HUES64 (cell line): ENCODE data around the gene INPP4B. TPM values are rescaled to one million over a fixed set of nuclear protein-coding genes. Genes with fewer than 3 reads are reported as not detected.

Experiments
- H3K27ac ChIP-seq: 2 replicates; pipeline ENCODE4 v1.7.0; 2013; ENCODE audit warnings: low read depth, low read length, inconsistent platforms
- H3K27me3 ChIP-seq: 2 replicates; pipeline ENCODE4 v1.6.1; 2013; ENCODE audit warnings: mild to moderate bottlenecking, low read length; ENCODE audit not compliant: insufficient read depth
- H3K36me3 ChIP-seq: 2 replicates; pipeline ENCODE4 v1.6.1; 2013; ENCODE audit warnings: mild to moderate bottlenecking, low read length; ENCODE audit not compliant: insufficient read depth
- H3K4me1 ChIP-seq: 2 replicates; pipeline ENCODE4 v1.6.1; 2013; ENCODE audit warnings: mild to moderate bottlenecking, low read length, moderate library complexity; ENCODE audit not compliant: insufficient read depth
- H3K4me3 ChIP-seq: 2 replicates; pipeline ENCODE4 v1.5.1; 2013; ENCODE audit warnings: mild to moderate bottlenecking, low read length, moderate library complexity
- H3K9ac ChIP-seq: 2 replicates; pipeline ENCODE4 v1.6.1; 2013; ENCODE audit warnings: mild to moderate bottlenecking, low read depth, low read length
- H3K9me3 ChIP-seq: 2 replicates; pipeline ENCODE4 v1.6.1; 2013; ENCODE audit warnings: low read depth, low read length; ENCODE audit not compliant: insufficient read depth
- WGBS: fragments of 150-250, 120-280 bp; methylation state at CpG from one replicate; pipeline ENCODE4 v1.1.7; 2013; ENCODE audit warnings: missing lambda C conversion rate; 5-methylcytosine and 5-hydroxymethylcytosine counted together
- polyA plus RNA-seq, 2 experiments: library from polyadenylated mRNA; stranded (reverse); fragments of 50-300 nt; gene quantifications; one replicate each; pipeline ENCODE4 v1.2.3, GENCODE V29; 2013

INPP4B gene
- polyA plus RNA-seq (2013, experiment 1 of 2): 0.95 TPM
- polyA plus RNA-seq (2013, experiment 2 of 2): 2.0 TPM

DNA sequence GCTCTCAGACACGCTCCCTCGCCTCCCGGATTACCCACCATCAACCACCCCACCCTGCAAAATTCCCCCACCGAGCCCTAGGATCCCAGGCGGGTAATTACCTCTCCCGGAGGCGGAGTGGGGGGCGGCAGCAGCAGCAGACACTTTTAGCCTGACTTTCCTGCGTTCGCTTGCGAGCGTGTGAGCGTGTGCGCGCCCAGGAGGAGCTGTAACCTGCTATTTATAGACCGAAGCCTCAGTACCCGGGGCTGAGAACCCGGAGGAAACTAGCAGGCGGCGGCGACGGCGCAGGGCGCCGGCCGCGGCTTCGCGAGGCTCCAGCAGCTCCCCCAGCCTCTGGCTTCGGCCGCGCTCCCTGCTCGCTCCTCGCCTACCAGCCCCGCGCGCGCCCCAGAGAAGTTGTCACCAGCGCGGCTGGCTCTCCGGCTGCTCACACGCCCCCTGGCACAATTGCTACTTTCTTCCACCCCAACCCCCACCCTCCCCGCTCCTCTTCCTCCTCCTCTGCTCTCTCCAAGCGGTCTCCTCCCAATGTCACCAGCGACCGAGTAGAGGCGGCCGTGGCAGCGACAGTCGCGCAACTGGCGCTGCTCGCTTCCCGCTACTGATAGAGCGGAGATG, at the start of gene INPP4B:
Gene INPP4B (minus strand): TSS at position 194 of the 621 bp plus-strand sequence.
- peak within 1 kb of the TSS; percentile 65 for H3K4me3 ChIP-seq
- peaks cover 68% of the 10 kb centered on the region for H3K27me3 ChIP-seq
- under 1% methylated on average over 55 of the region's 55 CpGs for WGBS
- no peaks in the 10 kb centered on the region for H3K9me3 ChIP-seq
- peaks cover 3% of the 10 kb centered on the region; the same call in 1 of the 2 replicates for H3K4me1 ChIP-seq
- no peaks in the 10 kb centered on the region for H3K36me3 ChIP-seq
- no peak within 1 kb of the TSS for H3K27ac ChIP-seq
- no peak within 1 kb of the TSS for H3K9ac ChIP-seq

DNA sequence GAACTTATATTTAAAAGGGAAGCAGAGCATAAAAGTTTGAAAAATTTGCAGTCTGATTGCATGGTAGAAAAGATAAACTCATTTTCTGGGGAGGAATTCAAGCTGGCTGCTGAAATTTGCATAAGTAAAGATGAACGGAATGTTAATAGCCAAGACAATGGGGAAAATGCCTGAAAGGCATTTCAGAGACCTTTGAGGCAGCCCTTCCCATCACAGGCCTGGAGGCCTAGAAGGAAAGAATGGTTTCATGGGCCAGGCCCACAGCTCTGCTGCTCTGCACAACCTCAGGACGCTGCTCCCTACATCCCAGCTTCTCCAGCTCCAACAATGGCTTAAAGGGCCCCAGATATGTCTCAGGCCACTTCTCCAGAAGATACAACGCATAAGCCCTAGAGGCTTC, 46.9 kb upstream of the INPP4B start:
- Histone ChIP-seq H3K4me1 (no peaks in the 10 kb centered on the region), H3K9me3 (peaks cover 30% of the 10 kb centered on the region), H3K9ac (no peak overlapping the region), H3K27me3 (no peaks in the 10 kb centered on the region), H3K36me3 (no peaks in the 10 kb centered on the region), H3K4me3 (no peak overlapping the region), H3K27ac (no peak overlapping the region)
- WGBS: 82% methylated on average over 3 of the region's 3 CpGs

DNA sequence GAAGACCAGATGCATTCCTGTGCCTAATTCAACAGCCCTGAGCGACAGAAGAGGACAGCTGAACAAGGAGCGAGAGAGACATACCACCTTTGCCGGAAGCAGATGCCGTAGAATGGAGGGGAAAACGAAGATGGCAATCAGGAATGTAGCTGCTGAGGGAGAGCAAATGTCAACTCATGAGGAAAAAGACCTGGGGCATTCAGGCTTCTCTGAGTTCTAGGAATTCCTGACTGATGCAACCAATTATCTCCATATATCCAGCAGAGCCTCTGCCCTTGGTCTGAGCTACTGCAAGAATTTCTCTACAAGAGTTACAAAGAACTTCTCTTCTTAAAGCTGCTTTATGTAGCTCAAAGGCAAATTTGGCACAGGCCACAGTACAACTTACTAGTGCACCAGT, 40.5 kb upstream of the INPP4B start:
- H3K27me3 ChIP-seq: no peaks in the 10 kb centered on the region
- WGBS: 90% methylated on average over 5 of the region's 5 CpGs
- H3K36me3 ChIP-seq: no peaks in the 10 kb centered on the region
- no peak overlapping the region for H3K27ac ChIP-seq
- no peak overlapping the region for H3K4me3 ChIP-seq
- no peak overlapping the region for H3K9ac ChIP-seq
- no peaks in the 10 kb centered on the region for H3K4me1 ChIP-seq
- 0 out of 2 replicates have a peak, but pooled peaks cover 2% of the 10 kb centered on the region for H3K9me3 ChIP-seq

DNA sequence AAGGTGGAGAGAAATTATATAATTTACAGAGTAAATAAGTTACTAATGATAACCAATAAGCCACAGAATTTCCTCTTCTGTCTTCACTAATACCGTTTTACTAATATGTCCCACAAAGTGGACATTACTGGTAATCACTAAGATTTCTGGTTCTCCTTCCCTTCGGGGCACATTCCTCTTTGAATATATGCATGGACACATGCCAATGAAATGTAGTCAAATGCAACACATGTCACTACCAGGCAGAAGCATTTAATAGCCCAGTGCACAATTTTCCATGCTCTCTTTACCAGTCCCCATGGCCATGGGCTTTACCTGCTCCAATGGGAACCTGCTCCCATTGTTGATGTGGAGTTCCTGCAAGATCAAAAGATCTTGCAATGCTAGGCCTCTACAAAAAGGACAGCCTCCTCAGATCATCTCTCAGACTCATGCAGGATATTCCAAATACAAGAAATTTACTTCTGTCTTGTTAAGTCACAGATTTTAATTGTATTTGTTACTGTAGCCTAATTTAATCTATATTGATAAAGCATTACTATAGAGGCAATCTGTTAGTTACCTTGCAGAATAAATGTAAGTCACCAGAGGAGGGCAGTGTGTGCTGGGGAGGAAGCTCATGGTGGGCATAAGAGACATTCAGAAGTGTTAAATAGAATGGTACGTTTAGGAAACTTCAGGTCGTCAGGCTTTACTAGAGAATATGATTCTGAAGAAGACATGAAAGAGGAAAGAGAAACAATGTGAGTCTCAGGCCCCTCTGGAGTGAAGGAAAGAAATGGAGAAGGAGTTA, 37.1 kb upstream of the INPP4B start:
- H3K27me3 ChIP-seq: no peaks in the 10 kb centered on the region
- no peaks in the 10 kb centered on the region for H3K9me3 ChIP-seq
- H3K36me3 ChIP-seq: no peaks in the 10 kb centered on the region
- no peak overlapping the region for H3K27ac ChIP-seq
- no peak overlapping the region for H3K9ac ChIP-seq
- no peak overlapping the region for H3K4me3 ChIP-seq
- no peaks in the 10 kb centered on the region for H3K4me1 ChIP-seq
- WGBS: 70% methylated on average over 4 of the region's 4 CpGs

DNA sequence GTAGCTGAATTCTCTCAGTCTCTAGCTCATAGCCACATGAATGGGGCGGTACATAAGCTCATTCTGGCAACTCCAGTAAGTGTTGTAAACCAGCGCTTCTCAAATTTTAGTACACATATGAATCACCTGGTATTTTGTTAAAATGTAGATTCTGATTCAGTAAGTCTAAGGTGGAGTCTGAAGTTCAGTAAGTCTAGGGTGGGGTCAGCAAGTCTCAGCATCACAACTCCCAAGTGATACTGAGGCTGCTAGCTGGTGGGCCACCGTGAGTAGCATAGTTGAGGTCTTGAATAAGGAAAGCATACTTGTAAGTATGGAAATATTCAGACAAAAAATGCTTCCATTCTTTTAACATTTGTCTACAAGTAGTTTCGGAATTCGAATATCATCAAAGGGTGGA, 36.1 kb upstream of the INPP4B start:
- no peaks in the 10 kb centered on the region for H3K4me1 ChIP-seq
- H3K4me3 ChIP-seq: no peak overlapping the region
- no peaks in the 10 kb centered on the region for H3K9me3 ChIP-seq
- no peak overlapping the region for H3K9ac ChIP-seq
- 97% methylated on average over 3 of the region's 5 CpGs for WGBS
- no peaks in the 10 kb centered on the region for H3K27me3 ChIP-seq
- no peaks in the 10 kb centered on the region for H3K36me3 ChIP-seq
- no peak overlapping the region for H3K27ac ChIP-seq

DNA sequence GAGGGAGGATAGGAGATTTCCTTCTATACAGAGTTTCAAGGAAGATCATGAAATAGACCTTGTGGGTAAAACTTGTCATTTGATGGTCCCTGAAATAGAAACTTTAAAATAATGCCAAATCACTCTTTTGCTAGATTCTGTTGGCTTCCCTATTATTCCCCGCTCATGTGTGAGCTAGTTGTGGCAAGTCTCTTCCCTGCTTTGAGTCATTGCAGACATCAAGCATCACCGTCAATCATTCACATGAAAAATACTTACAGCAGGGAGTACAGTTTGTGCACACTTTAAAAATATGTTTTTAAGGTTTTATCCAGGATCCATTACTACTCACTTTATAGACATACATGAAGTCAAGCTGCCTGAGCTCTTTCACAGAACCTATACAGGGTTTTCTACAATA, 35.2 kb upstream of the INPP4B start:
- Histone ChIP-seq H3K4me1 (no peaks in the 10 kb centered on the region), H3K36me3 (no peaks in the 10 kb centered on the region), H3K27ac (no peak overlapping the region), H3K9me3 (no peaks in the 10 kb centered on the region), H3K4me3 (no peak overlapping the region), H3K27me3 (no peaks in the 10 kb centered on the region), H3K9ac (no peak overlapping the region)
- 86% methylated on average over 2 of the region's 2 CpGs for WGBS

DNA sequence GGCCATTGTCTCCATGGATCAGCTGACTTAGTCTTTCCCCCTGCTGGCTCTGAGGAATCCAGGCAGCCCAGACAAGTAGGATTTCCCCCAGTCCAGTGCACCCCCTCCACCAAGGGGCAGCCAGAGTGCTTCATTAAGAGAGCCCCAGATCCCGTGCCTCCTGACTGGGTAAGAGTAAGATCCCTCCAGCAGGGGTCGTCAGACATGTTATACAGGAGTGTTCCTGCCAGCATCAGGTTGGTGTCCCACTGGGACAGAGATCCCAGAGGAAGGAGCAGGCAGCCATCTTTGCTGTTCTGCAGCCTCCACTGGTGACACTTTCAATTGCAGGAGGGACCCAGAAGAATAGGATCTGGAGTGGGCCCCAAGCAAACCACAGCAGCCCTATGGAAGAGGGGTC, 29.0 kb upstream of the INPP4B start:
- no peak overlapping the region for H3K9ac ChIP-seq
- WGBS: 79% methylated on average over 2 of the region's 2 CpGs
- no peak overlapping the region for H3K27ac ChIP-seq
- no peaks in the 10 kb centered on the region for H3K27me3 ChIP-seq
- no peak overlapping the region for H3K4me3 ChIP-seq
- no peaks in the 10 kb centered on the region for H3K9me3 ChIP-seq
- no peaks in the 10 kb centered on the region for H3K36me3 ChIP-seq
- no peaks in the 10 kb centered on the region for H3K4me1 ChIP-seq

DNA sequence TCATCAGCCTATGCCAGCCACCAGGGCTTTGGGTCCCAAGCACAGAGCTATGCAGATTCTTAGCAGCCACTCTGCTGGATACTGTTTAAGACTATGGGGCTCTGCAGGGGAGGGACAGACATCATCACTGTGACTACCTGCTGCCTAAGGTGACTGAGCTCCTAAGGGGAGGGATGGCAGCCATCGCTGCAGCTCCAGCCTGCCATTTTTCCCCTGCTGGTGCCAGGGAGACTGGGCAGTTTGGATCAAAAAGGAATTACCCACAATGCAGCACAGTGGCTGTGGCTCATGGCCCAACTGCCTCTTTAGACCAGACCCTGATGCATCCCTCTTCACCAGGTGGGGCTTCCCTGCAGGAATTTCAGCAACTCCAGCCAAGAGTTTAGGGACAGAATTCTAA, 28.6 kb upstream of the INPP4B start:
- no peaks in the 10 kb centered on the region for H3K27me3 ChIP-seq
- H3K27ac ChIP-seq: no peak overlapping the region
- no peak overlapping the region for H3K4me3 ChIP-seq
- H3K36me3 ChIP-seq: no peaks in the 10 kb centered on the region
- WGBS: 96% methylated on average over 1 of the region's 1 CpG
- no peaks in the 10 kb centered on the region for H3K4me1 ChIP-seq
- no peaks in the 10 kb centered on the region for H3K9me3 ChIP-seq
- no peak overlapping the region for H3K9ac ChIP-seq

DNA sequence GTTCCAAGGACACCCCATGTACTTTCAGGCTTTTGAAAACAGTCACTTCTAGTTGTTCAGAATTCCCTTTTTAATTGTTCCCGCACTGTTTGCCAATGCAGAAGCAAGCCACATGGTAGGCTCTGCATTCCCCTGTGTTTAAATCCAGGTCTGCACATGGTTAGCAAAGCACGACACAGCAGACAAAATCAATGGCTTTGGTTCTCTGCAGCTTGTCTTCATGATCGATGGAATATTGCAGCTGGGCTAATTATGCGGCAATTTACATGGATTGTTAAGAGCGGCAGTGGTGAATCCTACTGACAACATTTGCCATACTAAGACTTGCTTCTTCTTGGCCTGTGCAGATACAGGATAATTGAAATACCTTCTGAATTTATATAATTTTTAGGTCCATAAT, 20.6 kb upstream of the INPP4B start:
- H3K4me1 ChIP-seq: no peaks in the 10 kb centered on the region
- H3K4me3 ChIP-seq: no peak overlapping the region
- H3K27me3 ChIP-seq: no peaks in the 10 kb centered on the region
- H3K27ac ChIP-seq: no peak overlapping the region
- H3K9ac ChIP-seq: no peak overlapping the region
- H3K36me3 ChIP-seq: no peaks in the 10 kb centered on the region
- WGBS: 91% methylated on average over 5 of the region's 5 CpGs
- no peaks in the 10 kb centered on the region for H3K9me3 ChIP-seq

DNA sequence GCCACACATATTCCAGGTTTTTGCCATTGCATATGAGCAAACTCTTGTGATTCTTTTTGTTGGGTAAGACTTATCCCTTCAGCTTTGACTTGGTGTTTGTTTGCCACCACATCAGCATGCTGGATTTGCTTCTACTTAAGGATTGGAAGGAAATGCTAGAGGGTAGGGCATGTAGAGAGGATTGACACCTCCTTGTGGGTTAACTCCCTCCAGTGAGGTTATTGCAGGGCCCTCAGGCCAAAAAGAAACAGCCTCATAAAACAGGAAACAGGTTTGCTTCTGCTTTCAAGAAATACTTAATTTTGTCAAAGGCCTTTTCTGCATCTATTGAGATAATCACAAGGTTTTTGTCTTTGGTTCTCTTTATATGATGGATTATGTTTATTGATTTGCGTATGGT, 15.2 kb upstream of the INPP4B start:
- Histone ChIP-seq H3K36me3 (no peaks in the 10 kb centered on the region), H3K4me3 (no peak overlapping the region), H3K4me1 (no peaks in the 10 kb centered on the region), H3K27me3 (no peaks in the 10 kb centered on the region), H3K9me3 (no peaks in the 10 kb centered on the region), H3K27ac (no peak overlapping the region), H3K9ac (no peak overlapping the region)
- WGBS: no CpG with 5 or more reads among the region's 1 CpG

DNA sequence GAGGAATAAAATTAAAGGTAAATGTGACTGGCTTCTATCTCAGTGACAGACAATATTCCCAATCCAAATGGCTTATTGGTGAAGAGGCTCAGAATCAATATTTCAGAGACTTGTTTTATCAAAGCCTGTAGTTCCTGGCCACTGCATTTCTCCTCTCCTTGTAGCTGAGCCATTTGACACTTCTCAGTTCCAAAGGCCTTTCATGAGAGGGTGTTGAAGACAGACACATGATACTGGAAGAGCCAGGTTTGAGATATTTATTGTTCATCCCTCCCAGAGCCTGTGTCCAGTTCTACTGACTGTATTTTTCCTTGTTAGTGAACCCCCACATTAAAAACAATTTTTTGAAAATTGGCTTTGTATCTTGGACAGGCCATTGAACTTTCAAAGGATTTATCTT, 12.9 kb upstream of the INPP4B start:
- Histone ChIP-seq H3K9me3 (no peaks in the 10 kb centered on the region), H3K27ac (no peak overlapping the region), H3K4me3 (no peak overlapping the region), H3K4me1 (no peaks in the 10 kb centered on the region), H3K27me3 (no peaks in the 10 kb centered on the region), H3K9ac (no peak overlapping the region), H3K36me3 (no peaks in the 10 kb centered on the region)
